GM18858 (cell line): Measurements from ENCODE around the gene PRSS50.

Source experiments
- ATAC-seq: cut with Tn5 transposase; IDR thresholded peaks from one replicate; pipeline ENCODE4 v1.9.1; 2021; ENCODE audit not compliant: unreplicated experiment

The PRSS50 gene

GRCh38 chr3:46693038-46693891 lies 24.4 kb downstream of the PRSS50 start, which contains the start of gene ALS2CL:
Gene ALS2CL (minus strand): TSS chr3:46693679. CDS start chr3:46689440, 4,239 bp downstream.
- no peak for ATAC-seq

DNA sequence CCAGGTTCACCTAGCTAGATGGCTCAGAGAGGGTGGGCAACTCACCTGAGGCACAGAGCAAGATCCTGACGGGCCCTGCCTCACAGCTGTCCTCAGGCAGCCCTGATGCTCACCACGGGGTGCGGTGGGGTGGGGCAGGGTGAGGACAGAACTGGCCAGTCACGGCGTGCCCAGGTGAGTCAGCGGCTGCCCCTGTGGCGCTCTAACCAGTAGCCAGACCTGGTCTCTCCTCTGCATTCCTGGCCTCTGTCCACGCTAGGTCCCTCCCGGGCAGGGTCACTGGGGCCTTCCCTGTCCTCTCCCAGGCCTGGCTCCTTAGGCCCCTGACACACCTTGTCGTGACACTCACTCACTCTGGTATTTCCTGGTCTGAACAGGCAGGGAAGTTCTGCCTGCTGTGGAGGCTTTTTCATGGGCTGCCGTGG lies 25.1 kb downstream of the PRSS50 start:
- ATAC-seq = no peak

GRCh38 chr3:46690798-46691197 lies 26.9 kb downstream of the PRSS50 start:
- ATAC-seq = no peak

GRCh38 chr3:46685446-46685845 lies 32.2 kb downstream of the PRSS50 start:
- ATAC-seq = no peak

- ATAC-seq = no peak
Observed at GRCh38 chr3:46684891-46685290, 32.8 kb downstream of the PRSS50 start.

DNA sequence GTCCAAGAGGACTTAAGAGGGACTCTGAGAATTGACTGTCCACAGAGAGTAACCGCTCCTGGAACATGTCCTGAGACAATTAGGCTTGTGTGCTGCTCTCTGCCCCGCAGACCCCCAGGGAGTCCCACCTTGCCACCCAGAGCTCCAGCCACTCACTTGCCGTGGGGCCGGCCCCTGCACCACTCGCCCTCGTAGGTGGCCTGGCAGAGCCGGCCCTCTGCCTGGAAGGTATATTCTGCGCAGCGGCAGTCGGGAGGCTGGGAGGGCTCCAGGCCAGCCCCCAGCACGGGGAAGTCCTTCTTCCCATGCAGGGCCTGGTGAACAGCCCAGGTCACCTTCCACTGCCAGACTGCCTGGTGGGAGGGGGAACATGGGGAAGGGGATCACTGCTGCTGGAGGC lies 34.7 kb downstream of the PRSS50 start:
- ATAC-seq = no peak

DNA sequence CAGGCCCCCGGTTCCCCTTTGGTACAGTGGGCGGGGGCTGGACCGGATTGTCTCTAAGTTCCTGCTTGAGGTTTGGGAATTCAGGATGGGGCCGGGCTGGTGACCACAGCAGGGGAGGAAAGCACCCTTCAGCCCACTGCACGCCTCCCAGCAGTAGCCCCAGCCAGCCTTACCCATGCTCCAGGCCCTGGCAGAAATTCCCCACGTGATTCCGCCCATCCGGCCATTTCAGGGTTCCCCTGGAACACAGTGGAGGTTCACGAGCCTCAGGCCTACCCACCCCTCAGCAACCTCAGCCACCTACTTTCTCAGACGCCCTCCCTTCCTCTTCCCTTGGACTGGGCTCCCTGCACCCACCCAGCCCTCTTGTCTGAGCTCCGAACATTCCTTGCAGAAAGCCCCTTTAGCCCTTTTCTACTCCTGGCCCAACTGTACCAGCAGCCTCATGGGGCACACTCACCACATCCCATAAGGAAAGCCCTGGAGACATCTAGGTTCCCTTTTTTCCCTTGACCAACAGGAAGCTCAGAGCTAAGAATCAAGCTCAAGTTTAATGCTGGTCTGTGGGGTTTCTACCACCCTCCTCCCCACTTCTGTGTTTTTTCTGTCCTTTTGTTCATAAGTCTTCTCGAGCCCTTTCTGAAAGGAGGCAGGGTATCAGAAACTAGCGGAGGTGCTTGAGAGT lies 35.7 kb downstream of the PRSS50 start:
- ATAC-seq = no peak

GRCh38 chr3:46681387-46681786 lies 36.3 kb downstream of the PRSS50 start:
- no peak for ATAC-seq

DNA sequence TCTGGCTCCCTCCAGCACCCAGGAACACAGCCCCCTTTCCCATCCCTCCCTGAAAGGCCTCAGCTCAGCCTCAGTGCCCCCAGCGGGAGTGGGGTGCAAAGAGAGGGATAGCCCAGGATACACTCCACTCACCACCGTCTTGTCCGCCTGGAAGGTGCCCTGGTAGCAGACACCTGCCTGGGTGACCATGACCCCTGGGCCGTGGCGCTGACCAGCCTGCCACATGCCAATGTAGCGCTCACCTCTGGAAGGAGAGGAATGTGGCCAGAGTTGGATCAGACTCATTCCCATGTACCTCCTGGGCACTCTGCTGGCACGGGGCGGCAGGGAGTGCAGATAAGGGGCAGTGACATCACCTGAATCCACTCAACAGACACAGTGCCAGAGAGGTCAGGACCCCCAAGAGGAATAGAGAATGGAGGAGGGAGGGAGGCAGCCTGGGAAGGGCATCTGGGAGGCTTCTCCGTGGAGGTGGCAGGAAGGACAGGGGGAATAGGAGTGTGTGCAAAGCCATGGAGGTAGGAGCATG lies 37.3 kb downstream of the PRSS50 start:
- ATAC-seq = no peak

GRCh38 chr3:46679681-46680080 lies 38.0 kb downstream of the PRSS50 start:
- no peak for ATAC-seq

GRCh38 chr3:46678280-46678679 lies 39.4 kb downstream of the PRSS50 start:
- no peak for ATAC-seq

GRCh38 chr3:46677411-46677726 lies 40.3 kb downstream of the PRSS50 start:
- no peak for ATAC-seq

- ATAC-seq = no peak
Observed at GRCh38 chr3:46676601-46677410, 40.9 kb downstream of the PRSS50 start.

DNA sequence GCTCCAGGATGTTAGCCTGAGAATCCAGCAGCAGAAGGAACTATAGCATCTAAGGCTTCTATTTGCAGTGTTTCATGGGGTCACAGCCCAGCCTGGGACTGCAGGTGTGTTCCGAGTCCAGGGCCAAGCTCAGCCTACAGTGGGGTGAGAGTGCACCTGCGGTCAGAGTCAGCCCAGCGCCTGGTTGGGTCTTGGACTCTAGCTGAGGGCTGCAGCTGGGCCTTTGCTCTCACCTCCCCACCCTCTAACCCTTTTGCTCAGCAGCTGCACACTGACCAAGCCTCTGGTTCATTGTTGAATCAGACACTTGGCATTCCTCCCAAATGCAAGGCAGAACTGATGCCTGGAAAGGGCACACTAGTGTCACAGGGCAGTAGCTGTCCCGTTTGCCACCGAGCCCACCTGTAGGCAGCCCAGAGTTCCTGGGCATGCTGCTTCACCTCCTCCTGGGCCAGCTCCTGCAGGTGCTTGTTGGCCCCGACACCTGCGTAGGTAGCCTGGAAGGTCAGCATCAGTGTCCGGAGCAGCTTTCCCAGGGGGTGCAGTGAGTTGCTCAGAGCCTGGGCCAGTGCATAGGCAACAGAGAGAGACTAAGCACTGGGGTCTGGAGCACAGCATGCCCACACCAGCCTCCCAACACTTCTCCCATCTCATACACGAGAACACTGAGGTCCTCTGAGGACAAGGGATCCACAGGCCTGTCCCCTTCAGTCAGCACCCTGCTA lies 41.7 kb downstream of the PRSS50 start:
- no peak for ATAC-seq

DNA sequence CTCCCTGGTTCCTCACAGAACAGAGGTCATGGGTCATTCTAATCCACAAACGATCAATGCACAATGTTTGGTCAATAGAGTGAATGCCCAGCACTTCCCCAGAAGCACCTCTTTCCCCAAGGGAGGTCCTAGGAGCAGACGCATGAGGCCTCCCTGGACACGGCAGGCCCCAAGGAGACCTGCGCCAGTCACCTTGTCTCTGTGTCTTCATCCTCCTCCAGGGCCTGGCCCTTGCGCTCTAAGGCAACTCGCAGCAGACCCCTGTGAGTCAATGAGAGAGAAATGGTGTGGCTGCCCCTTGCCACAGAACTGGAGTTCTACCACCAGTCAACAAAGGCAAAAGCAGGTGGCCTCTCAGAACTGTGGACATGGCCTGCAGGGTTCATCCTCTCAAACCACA lies 42.2 kb downstream of the PRSS50 start:
- no peak for ATAC-seq

DNA sequence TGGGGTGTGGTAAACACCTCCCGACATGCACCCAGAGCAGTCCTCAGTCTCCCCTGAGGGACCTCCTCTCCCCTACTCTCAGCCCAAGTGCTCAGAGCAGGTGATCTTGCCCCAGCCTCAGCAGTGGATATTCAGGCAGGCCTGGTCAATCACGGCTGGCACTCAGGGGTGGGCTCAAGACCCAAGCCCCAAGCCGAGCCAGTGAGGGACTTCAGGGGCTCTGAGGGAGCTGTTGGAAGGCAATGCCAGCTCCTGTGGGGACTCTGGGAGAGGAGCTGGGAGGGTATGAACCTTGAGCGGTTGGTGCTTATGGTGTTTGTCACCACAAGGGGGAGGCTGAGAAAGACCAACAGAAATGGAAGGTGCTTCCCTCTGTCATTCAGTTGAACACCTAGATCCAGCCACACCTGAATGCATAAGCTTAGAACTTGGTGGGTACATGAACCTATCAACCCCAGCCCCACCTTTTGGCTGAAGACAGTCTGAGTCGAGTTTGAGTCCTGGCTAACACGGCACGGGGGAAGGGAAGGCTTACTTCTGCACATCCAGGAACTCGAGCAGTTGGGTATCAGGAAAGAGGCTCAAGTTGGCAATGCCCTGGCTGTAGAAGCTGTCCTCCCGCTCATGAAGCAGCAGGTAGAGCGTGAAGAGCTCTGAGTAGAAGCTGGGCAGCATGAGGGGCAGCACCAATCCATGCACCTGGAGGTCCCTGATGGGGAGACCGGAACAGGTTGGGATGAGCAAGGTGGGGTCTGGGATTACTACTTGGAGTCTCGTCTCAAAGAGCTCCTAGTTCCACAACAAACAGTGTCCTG lies 43.4 kb downstream of the PRSS50 start:
- ATAC-seq = no peak

DNA sequence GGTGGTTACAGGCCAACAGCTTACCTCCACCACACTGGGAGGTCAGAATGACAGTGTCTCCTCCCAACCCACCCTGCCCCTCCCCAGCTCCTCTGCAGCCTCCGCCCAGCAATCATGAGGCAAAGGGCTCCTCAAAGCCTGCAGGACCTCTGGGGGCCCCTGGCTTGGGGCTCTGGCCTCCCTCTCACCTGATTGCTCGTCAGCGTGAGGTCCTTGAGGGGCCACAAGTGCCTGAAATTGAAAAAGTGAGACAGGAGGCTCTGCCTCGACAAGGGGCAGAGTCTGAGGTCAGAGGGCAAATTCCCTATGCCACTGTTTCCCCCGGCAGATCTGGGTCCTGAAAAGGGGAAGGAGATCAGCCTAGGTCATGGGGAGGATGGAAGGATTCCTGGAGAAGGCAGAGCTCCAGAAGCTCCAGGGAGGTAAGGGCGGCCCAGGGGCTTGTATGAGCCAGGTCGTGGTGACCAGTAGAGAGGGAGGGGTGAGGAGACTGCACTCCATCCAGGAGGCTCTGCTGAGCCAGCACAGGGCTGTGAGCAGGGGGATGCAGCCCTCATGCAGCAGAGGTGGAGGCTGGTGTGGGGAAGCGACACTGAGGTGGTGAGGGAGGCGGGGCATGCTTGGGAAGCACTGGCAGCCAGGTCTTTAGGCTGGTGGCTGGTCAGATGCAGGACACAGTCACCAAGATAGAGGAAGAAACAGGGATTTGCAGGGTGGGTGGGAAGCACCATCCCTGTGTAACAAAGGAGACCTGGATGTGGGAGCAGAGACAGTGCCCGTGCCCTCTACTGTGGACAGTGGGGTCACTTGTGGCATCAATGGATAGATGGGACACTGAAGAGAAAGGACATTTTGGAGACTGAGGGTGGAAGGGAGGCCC lies 44.3 kb downstream of the PRSS50 start:
- ATAC-seq = no peak

- no peak for ATAC-seq
Observed at GRCh38 chr3:46672349-46672695, 45.3 kb downstream of the PRSS50 start.
